KMS-11 (cell line): ENCODE measurements around the gene COX14.
"Not testable (repeated sequence)": the region's sequence is repeated elsewhere in the genome, so short reads cannot be mapped to it uniquely, and the experiment has no call there.

Source experiments
- H2AFZ ChIP-seq: fragments of 200-600 bp; sonication (generic); 2 replicates; pipeline ENCODE4 v1.6.1; 2016; ENCODE audit warnings: antibody characterized with exemption, mixed run types, low read depth
- H3K27ac ChIP-seq: fragments of 200-600 bp; sonication (generic); 2 replicates; pipeline ENCODE4 v1.6.1; 2016; ENCODE audit warnings: mild to moderate bottlenecking, mixed run types
- H3K27me3 ChIP-seq: fragments of 200-600 bp; sonication (generic); 2 replicates; pipeline ENCODE4 v1.6.1; 2017; ENCODE audit warnings: mild to moderate bottlenecking, low read depth, mixed run types, moderate library complexity; ENCODE audit not compliant: insufficient read depth
- H3K36me3 ChIP-seq: fragments of 200-600 bp; sonication (generic); 2 replicates; pipeline ENCODE4 v1.6.1; 2017; ENCODE audit warnings: mild to moderate bottlenecking, mixed run types; ENCODE audit not compliant: insufficient read depth
- H3K4me1 ChIP-seq: fragments of 200-600 bp; sonication (generic); 2 replicates; pipeline ENCODE4 v1.6.1; 2016; ENCODE audit warnings: mild to moderate bottlenecking, low read depth, mixed run types; ENCODE audit not compliant: poor library complexity, severe bottlenecking
- H3K4me2 ChIP-seq: fragments of 200-600 bp; sonication (generic); 2 replicates; pipeline ENCODE4 v1.7.0; 2016; ENCODE audit warnings: mild to moderate bottlenecking, mixed run types
- H3K4me3 ChIP-seq: fragments of 200-600 bp; sonication (generic); IDR thresholded peaks from 2 replicates; pipeline ENCODE4 v1.6.1; 2017; ENCODE audit warnings: low read depth, low read length, mixed read lengths; ENCODE audit not compliant: insufficient read depth
- H3K79me2 ChIP-seq: fragments of 200-600 bp; sonication (generic); 2 replicates; pipeline ENCODE4 v1.6.1; 2016; ENCODE audit warnings: low read depth, mixed run types; ENCODE audit not compliant: insufficient read depth
- H3K9ac ChIP-seq: fragments of 200-600 bp; sonication (generic); 2 replicates; pipeline ENCODE4 v1.6.1; 2016; ENCODE audit warnings: mild to moderate bottlenecking, mixed run types
- H4K20me1 ChIP-seq: fragments of 200-600 bp; sonication (generic); 2 replicates; pipeline ENCODE4 v1.6.1; 2016; ENCODE audit warnings: mild to moderate bottlenecking, mixed run types; ENCODE audit not compliant: insufficient read depth
- CTCF ChIP-seq: fragments of 200-600 bp; sonication (generic); conservative IDR thresholded peaks from 2 replicates; pipeline ENCODE4 v1.6.1; 2017; ENCODE audit warnings: low read depth, mild to moderate bottlenecking, antibody characterized with exemption, low read length, moderate library complexity, mixed read lengths

COX14 gene

GRCh38 chr12:50149311-50149710 is 37.3 kb downstream of the COX14 start:
- Histone ChIP-seq H3K79me2 (peaks cover 2% of the 10 kb centered on the region; the same call in 1 of the 2 replicates), H3K9ac (no peak overlapping the region), H4K20me1 (no peaks in the 10 kb centered on the region), H2AFZ (no peak overlapping the region), H3K36me3 (no peaks in the 10 kb centered on the region), H3K4me2 (no peak overlapping the region), H3K4me3 (no peak overlapping the region), H3K27me3 (no peaks in the 10 kb centered on the region), H3K4me1 (no peaks in the 10 kb centered on the region), H3K27ac (no peak overlapping the region)
- no peak for TF ChIP-seq CTCF

- H3K79me2 ChIP-seq: peaks cover 8% of the 10 kb centered on the region; the same call in 1 of the 2 replicates
- no peaks in the 10 kb centered on the region for H4K20me1 ChIP-seq
- H3K9ac ChIP-seq: no peak overlapping the region
- H2AFZ ChIP-seq: no peak overlapping the region
- H3K4me1 ChIP-seq: no peaks in the 10 kb centered on the region
- H3K36me3 ChIP-seq: no peaks in the 10 kb centered on the region
- no peak for TF ChIP-seq CTCF
- no peaks in the 10 kb centered on the region for H3K27me3 ChIP-seq
- no peak overlapping the region for H3K4me2 ChIP-seq
- H3K4me3 ChIP-seq: no peak overlapping the region
- no peak overlapping the region for H3K27ac ChIP-seq
Measured at GRCh38 chr12:50151047-50151687, 39.1 kb downstream of the COX14 start.

GRCh38 chr12:50154947-50155346 is 42.9 kb downstream of the COX14 start:
- not testable (repeated sequence) for H3K36me3 ChIP-seq, H2AFZ ChIP-seq, H4K20me1 ChIP-seq, H3K9ac ChIP-seq, H3K4me1 ChIP-seq, H3K4me2 ChIP-seq, H3K27ac ChIP-seq, H3K27me3 ChIP-seq, H3K4me3 ChIP-seq
- peaks cover 13% of the 10 kb centered on the region; the same call in 1 of the 2 replicates for H3K79me2 ChIP-seq

GRCh38 chr12:50156641-50157040 is 44.6 kb downstream of the COX14 start:
- no peaks in the 10 kb centered on the region for H3K27me3 ChIP-seq
- H3K9ac ChIP-seq: no peak overlapping the region
- peaks cover 18% of the 10 kb centered on the region; the same call in 1 of the 2 replicates for H3K79me2 ChIP-seq
- no peaks in the 10 kb centered on the region for H3K36me3 ChIP-seq
- H3K4me3 ChIP-seq: no peak overlapping the region
- H3K27ac ChIP-seq: no peak overlapping the region
- H3K4me1 ChIP-seq: no peaks in the 10 kb centered on the region
- no peak overlapping the region for H3K4me2 ChIP-seq
- TF ChIP-seq CTCF: no peak
- H4K20me1 ChIP-seq: no peaks in the 10 kb centered on the region
- no peak overlapping the region for H2AFZ ChIP-seq

- H3K4me2 ChIP-seq: no peak overlapping the region
- no peak overlapping the region for H3K9ac ChIP-seq
- TF ChIP-seq CTCF: no peak
- H3K4me3 ChIP-seq: no peak overlapping the region
- H4K20me1 ChIP-seq: no peaks in the 10 kb centered on the region
- no peak overlapping the region for H3K27ac ChIP-seq
- H3K27me3 ChIP-seq: no peaks in the 10 kb centered on the region
- H3K36me3 ChIP-seq: no peaks in the 10 kb centered on the region
- H3K79me2 ChIP-seq: peaks cover 18% of the 10 kb centered on the region; the same call in 1 of the 2 replicates
- no peak overlapping the region for H2AFZ ChIP-seq
- H3K4me1 ChIP-seq: no peaks in the 10 kb centered on the region
Measured at GRCh38 chr12:50157259-50157658, 45.2 kb downstream of the COX14 start.
